ENCODE data around the gene ABCC8.
A peak's percentile ranks its signal among the peaks of the same experiment; 100 is the strongest.

The ABCC8 gene

DNA sequence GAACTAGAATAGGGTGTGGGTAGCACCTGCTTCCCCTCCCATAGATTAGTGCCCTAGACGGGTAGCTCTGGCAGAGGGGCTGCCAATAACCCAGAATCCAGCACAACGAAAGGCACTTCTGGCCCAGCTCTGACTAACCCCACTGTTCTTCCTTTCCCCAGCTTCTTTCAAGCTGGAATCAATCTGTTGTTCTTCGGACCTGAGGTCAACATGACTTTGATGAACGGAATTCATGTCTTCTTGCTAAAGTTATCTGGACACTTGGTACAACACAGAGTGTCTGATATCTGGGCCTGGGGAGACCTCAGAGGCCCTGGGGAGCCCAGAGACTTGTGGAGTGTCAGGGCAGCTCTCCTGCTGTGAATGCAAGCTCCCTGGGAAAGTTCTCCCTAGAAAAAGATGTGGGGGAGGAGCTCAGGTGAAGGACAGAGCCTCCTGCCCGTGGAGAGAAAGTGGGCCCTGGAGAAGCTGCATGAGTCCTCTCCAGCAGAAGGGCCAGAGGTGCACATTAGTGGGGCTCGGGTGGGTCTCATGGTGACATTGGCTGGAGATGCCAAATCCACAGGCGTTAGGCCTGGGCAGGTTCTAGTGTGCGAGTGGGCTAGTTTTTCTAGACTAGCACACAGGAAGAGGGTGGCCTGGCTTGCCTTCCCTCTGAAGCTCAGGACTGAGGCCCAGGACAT is 94.5 kb downstream of the ABCC8 start:
- TF ChIP-seq, protein P1, sequence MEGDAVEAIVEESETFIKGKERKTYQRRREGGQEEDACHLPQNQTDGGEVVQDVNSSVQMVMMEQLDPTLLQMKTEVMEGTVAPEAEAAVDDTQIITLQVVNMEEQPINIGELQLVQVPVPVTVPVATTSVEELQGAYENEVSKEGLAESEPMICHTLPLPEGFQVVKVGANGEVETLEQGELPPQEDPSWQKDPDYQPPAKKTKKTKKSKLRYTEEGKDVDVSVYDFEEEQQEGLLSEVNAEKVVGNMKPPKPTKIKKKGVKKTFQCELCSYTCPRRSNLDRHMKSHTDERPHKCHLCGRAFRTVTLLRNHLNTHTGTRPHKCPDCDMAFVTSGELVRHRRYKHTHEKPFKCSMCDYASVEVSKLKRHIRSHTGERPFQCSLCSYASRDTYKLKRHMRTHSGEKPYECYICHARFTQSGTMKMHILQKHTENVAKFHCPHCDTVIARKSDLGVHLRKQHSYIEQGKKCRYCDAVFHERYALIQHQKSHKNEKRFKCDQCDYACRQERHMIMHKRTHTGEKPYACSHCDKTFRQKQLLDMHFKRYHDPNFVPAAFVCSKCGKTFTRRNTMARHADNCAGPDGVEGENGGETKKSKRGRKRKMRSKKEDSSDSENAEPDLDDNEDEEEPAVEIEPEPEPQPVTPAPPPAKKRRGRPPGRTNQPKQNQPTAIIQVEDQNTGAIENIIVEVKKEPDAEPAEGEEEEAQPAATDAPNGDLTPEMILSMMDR (IDR thresholded peaks at IDR 0.05; ENCODE audit: insufficient read depth, low read depth, low read length, missing control alignments), result no peak
- no peak overlapping the region for H3K4me3 ChIP-seq (ENCODE audit: low read length)

DNA sequence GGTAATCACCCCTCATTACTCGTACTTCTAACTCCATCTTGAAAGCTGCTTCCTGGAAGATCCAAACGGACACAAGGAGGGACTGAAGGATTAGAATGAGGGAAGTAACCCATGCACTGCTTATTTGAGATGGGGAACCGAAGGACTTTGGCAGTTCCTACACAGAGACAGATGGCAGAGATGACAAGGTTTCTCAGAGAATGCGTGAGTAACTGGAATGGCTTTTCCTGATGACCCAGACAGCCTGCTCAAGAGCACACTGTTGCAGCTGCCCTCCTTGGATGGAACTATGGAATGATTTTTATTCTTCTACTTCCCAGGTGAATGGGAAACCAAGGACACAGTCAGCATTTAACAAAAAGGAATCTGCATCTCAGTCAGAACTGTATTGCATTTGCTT is 95.5 kb downstream of the ABCC8 start:
- DNase-seq (ENCODE audit: low read depth), result peak; percentile 12
- TF ChIP-seq, protein P1 (IDR thresholded peaks at IDR 0.05; ENCODE audit: insufficient read depth, low read depth, low read length, missing control alignments), result no peak
- no peak overlapping the region for H3K4me3 ChIP-seq (ENCODE audit: low read length)

More for the DNA sequence above, 94.5 kb downstream of the ABCC8 start:
- DNase-seq (ENCODE audit: low read depth), result no peak

DNA sequence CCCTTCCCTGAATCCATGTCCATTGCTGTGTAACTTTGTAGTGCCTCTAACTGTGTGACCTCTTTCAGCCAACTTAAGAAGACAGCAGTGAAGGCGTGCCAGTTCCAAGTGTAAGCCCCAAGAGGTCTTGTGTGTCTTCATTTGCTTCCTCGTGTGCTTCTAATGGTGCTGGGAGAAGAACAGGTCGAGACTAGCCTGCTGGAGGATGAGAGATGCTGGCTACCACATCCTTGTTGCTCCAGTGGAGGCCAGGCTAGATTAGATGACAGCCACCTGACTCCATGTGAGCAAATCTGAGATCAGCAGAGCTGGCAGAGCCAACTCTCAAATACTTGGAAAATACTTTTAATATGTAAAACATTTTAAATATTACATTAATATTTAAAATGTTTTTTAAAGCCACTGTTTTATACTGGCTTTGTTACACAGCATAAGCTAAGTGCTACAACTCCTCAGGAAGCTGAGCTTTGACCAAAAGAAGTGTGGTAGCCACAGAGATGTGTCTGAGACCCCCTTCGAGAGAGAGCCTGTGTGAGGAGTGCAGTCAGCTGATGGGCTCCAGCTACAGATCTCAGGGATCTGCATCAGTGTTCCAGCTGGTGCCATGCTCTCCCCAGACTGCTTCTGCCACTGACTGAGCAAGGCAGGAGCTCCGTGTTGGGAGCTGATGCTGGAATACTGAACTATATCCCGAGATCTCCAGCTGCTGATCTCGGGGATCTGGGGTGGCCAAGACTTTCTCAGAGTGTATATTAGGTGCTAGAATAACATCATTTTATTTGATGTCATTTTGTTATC is 97.1 kb downstream of the ABCC8 start:
- DNase-seq (ENCODE audit: low read depth), result peak; percentile 82
- no peak overlapping the region for H3K4me3 ChIP-seq (ENCODE audit: low read length)
- TF ChIP-seq, protein P1 (IDR thresholded peaks at IDR 0.05; ENCODE audit: insufficient read depth, low read depth, low read length, missing control alignments), result no peak

DNA sequence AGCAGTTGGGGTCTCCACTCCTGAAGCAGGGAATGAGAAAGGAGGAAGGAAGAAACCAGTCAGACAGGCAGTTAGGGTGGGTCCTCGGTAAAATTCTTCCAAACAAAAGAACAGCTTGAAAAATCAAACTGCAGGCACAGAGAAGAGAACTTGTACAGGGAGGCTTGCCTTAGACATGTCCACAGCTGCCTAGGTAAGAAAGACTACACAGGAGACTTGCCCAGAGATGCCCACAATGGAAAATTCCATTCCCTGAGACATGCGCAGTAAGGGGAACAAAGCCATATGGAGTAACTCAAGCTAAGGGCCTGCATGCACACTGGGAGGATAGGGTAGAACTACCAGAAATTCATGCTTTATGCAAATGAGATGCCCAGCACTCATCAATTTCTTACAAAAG is 98.0 kb downstream of the ABCC8 start:
- H3K4me3 ChIP-seq (ENCODE audit: low read length), result no peak overlapping the region
- DNase-seq (ENCODE audit: low read depth), result peak; percentile 93
- TF ChIP-seq, protein P1 (IDR thresholded peaks at IDR 0.05; ENCODE audit: insufficient read depth, low read depth, low read length, missing control alignments), result no peak

DNA sequence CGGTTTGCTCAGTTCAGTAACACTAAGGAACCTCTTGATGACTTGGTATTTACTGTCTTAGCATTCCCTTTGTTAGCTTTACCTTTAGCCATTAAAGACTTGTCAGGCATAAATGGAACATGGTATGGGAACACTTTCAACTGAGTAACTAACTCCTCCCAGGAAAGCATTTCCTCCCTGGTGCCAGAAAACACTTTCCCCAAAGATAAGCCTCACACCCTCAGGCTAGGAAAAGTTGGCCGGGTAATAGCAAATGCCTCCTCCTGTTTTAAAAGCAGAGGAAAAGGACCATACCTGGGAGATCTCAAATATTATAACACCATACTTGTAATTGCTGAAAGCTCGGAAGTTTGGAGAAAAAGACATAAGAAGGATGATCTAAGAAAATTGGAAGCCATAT is 100.2 kb downstream of the ABCC8 start:
- TF ChIP-seq, protein P1 (IDR thresholded peaks at IDR 0.05; ENCODE audit: insufficient read depth, low read depth, low read length, missing control alignments), result no peak
- DNase-seq (ENCODE audit: low read depth), result peak; percentile 25

DNA sequence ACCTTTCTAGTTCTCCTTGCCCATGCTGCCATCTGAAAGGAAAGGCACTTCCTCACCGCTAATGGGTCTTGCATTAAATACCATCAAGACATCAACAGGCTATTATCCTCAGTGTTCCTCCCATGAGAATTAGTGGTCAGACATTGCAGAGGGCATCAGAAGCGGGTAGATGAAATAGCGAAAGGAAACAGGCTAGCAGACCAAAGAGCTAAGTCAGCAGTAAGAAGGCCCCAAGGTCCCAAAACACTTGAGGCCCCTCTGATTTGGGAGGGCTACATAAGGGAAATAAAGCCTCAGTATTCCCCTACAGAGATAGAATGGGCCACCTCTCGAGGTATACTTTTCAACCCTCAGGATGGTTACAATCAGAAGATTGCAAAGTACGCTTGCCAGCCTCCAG is 101.1 kb downstream of the ABCC8 start:
- no peak overlapping the region for H3K4me3 ChIP-seq (ENCODE audit: low read length)
- TF ChIP-seq, protein P1 (IDR thresholded peaks at IDR 0.05; ENCODE audit: insufficient read depth, low read depth, low read length, missing control alignments), result no peak

More for the DNA sequence above, 100.2 kb downstream of the ABCC8 start:
- no peak overlapping the region for H3K4me3 ChIP-seq (ENCODE audit: low read length)

More for the DNA sequence above, 101.1 kb downstream of the ABCC8 start:
- DNase-seq (ENCODE audit: low read depth), result no peak

Measured in epithelial cell of esophagus (primary cell).